K562 (cell line): ENCODE measurements around the gene BIRC5. TPM values are rescaled to one million over a fixed set of nuclear protein-coding genes. Genes with fewer than 3 reads are reported as not detected.

Source experiments
- CAMTA2 ChIP-seq: fragments of 250-450 bp; sonication (Bioruptor Pico); conservative IDR thresholded peaks from 2 replicates; pipeline ENCODE4 v1.5.1; 2022
- GATA2 ChIP-seq: sonication (generic); formaldehyde crosslinking; IDR thresholded peaks from 2 replicates; pipeline ENCODE4 v1.4.0; 2020; ENCODE audit warnings: mild to moderate bottlenecking, missing genetic modification reagents
- NCOR1 ChIP-seq: fragments of 450-650 bp; IDR thresholded peaks from 2 replicates; pipeline ENCODE4 v1.6.1; 2016; ENCODE audit warnings: mild to moderate bottlenecking, moderate library complexity
- PCBP2 ChIP-seq: fragments of 200-400 bp; formaldehyde crosslinking; IDR thresholded peaks from 2 replicates; pipeline ENCODE4 v1.6.1; 2018; ENCODE audit warnings: low read length, low read depth, mild to moderate bottlenecking, moderate library complexity; ENCODE audit not compliant: poor library complexity, severe bottlenecking
- SRSF9 ChIP-seq: fragments of 200-400 bp; formaldehyde crosslinking; IDR thresholded peaks from 2 replicates; pipeline ENCODE4 v1.6.1; 2017; ENCODE audit warnings: low read depth, low read length, borderline replicate concordance
- TEAD1 ChIP-seq, 2 experiments: fragments of 450-650 bp in 1 of 2; sonication (generic) in 1 of 2; formaldehyde crosslinking; IDR thresholded peaks; 2 replicates each; pipeline versions ENCODE4 v1.4.0 to v1.8.0; 2020 to 2022; ENCODE audit warnings: mild to moderate bottlenecking in 2 of 2, missing genetic modification reagents in 1 of 2
- TEAD2 ChIP-seq: fragments of 450-650 bp; IDR thresholded peaks from 2 replicates; pipeline ENCODE4 v1.6.1; 2016; ENCODE audit warnings: missing genetic modification characterization, control low read depth, missing compliant biosample characterization
- TSC22D4 ChIP-seq: fragments of 450-650 bp; IDR thresholded peaks from 2 replicates; pipeline ENCODE4 v1.6.1; 2016; ENCODE audit warnings: missing genetic modification characterization, missing biosample characterization, control low read depth
- ZNF121 ChIP-seq: sonication (generic); formaldehyde crosslinking; conservative IDR thresholded peaks from 2 replicates; pipeline ENCODE4 v1.8.0; 2022; ENCODE audit warnings: missing genetic modification reagents
- ZNF41 ChIP-seq: fragments of 250-450 bp; sonication (Bioruptor Pico); conservative IDR thresholded peaks from 2 replicates; pipeline ENCODE4 v1.4.0; 2020; ENCODE audit warnings: mild to moderate bottlenecking
- ZNF431 ChIP-seq: sonication (generic); formaldehyde crosslinking; IDR thresholded peaks from 2 replicates; pipeline ENCODE4 v1.8.0; 2022; ENCODE audit warnings: mild to moderate bottlenecking, missing genetic modification reagents
- polyA plus RNA-seq, 8 experiments: library from polyadenylated mRNA; depleted of rRNA in 4 of 8; stranded (reverse) in 5 of 8; unstranded in 3 of 8; fragments of >200 nt; fragmentation: Nextera tagmentation in 2 of 8; fragmentation: Illumina TruSeq in 1 of 8; extraction: Ambion mirVana in 2 of 8; extraction: Trizol in 1 of 8; gene quantifications; 2 replicates each; pipeline versions ENCODE4 v1.2.1 to v1.2.3, GENCODE V29; 2011 to 2014; ENCODE audit warnings: inconsistent platforms in 1 of 8, missing spikeins in 1 of 8
- total RNA-seq, 7 experiments: library from RNA; depleted of rRNA in 6 of 7; stranded (reverse); fragments of >200 nt in 6 of 7; fragmentation: Illumina TruSeq in 2 of 7; extraction: Trizol in 2 of 7; gene quantifications; 2 replicates each; pipeline versions ENCODE4 v1.2.1 to v1.2.3, GENCODE V29; 2011 to 2021; ENCODE audit warnings: low replicate concordance in 1 of 7
- TF ChIP-seq, protein P1 (sequence below), 2 experiments: IDR thresholded peaks; 2 replicates each; pipeline ENCODE4 v1.6.1; 2012; ENCODE audit warnings: improper control_type of control experiment in 2 of 2, low read depth in 2 of 2, low read length in 2 of 2, borderline replicate concordance in 1 of 2
- TF ChIP-seq, protein P2 (sequence below): sonication (generic); formaldehyde crosslinking; IDR thresholded peaks from 2 replicates; pipeline ENCODE4 v1.8.0; 2022; ENCODE audit warnings: mild to moderate bottlenecking, missing genetic modification reagents, borderline replicate concordance
- TF ChIP-seq, protein P3 (sequence below), 3 experiments: fragments of 200-800 bp in 1 of 3; fragments of 250-450 bp in 1 of 3; fragments of 450-650 bp in 1 of 3; sonication (Bioruptor Pico) in 1 of 3; sonication (Bioruptor generic) in 1 of 3; formaldehyde crosslinking in 1 of 3; IDR thresholded peaks; 2 replicates each; pipeline versions ENCODE4 v1.6.1 to v1.8.0; 2016 to 2022; ENCODE audit warnings: mild to moderate bottlenecking in 2 of 3, missing genetic modification characterization in 2 of 3, missing compliant biosample characterization in 1 of 3, moderate library complexity in 1 of 3
- TF ChIP-seq, protein P4 (sequence below): sonication (generic); formaldehyde crosslinking; IDR thresholded peaks from 2 replicates; pipeline ENCODE4 v1.8.0; 2022; ENCODE audit warnings: missing genetic modification reagents, mild to moderate bottlenecking, moderate library complexity, borderline replicate concordance

BIRC5 gene
- total and polyA plus RNA-seq, 9 of the 15 experiments (the other 6 are each of a cell fraction or from before 2014, with no cell fraction given) = 64.4 to 140 (median 101) TPM

DNA sequence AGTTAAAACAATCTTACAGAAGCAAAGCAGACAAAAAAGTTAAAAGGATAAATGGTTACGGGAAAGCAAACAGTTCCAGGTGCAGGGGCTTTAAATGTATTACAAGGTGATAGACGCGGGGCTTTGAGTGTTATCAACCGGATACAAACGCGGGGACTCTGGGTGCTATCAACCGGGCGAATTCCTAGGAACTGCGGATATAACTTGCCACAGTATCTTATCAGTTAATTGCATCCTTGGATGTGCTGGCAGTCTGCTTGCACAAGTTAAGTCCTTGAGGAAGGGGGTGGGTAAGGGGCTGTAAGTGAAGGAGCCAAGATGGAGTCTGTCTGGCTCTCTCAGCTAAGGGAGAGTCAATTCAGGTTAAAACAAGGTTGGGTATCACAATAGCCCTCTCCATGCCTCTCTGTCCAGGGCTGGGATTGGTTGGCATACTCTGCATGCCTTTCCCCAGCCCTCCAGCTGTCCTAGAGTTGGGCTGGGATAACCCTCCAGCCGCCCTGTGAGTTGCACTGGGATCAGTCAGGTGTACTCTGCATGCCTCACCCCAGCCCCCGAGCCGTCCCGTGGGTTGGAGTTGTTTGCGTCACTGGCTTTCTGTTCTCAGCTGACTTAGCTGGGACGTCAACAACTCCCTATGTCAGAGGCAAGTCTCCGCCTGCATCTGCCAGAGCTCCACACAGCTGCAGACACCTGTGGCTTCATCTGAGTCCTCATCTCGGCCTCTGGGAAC is 58.3 kb downstream of the BIRC5 start (continued):
- TF ChIP-seq, protein P1, sequence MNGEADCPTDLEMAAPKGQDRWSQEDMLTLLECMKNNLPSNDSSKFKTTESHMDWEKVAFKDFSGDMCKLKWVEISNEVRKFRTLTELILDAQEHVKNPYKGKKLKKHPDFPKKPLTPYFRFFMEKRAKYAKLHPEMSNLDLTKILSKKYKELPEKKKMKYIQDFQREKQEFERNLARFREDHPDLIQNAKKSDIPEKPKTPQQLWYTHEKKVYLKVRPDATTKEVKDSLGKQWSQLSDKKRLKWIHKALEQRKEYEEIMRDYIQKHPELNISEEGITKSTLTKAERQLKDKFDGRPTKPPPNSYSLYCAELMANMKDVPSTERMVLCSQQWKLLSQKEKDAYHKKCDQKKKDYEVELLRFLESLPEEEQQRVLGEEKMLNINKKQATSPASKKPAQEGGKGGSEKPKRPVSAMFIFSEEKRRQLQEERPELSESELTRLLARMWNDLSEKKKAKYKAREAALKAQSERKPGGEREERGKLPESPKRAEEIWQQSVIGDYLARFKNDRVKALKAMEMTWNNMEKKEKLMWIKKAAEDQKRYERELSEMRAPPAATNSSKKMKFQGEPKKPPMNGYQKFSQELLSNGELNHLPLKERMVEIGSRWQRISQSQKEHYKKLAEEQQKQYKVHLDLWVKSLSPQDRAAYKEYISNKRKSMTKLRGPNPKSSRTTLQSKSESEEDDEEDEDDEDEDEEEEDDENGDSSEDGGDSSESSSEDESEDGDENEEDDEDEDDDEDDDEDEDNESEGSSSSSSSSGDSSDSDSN (IDR thresholded peaks at IDR 0.05; ENCODE audit: borderline replicate concordance in 1 of 2, low read depth in 2 of 2, low read length in 2 of 2) = no peak
- TF ChIP-seq, protein P2, sequence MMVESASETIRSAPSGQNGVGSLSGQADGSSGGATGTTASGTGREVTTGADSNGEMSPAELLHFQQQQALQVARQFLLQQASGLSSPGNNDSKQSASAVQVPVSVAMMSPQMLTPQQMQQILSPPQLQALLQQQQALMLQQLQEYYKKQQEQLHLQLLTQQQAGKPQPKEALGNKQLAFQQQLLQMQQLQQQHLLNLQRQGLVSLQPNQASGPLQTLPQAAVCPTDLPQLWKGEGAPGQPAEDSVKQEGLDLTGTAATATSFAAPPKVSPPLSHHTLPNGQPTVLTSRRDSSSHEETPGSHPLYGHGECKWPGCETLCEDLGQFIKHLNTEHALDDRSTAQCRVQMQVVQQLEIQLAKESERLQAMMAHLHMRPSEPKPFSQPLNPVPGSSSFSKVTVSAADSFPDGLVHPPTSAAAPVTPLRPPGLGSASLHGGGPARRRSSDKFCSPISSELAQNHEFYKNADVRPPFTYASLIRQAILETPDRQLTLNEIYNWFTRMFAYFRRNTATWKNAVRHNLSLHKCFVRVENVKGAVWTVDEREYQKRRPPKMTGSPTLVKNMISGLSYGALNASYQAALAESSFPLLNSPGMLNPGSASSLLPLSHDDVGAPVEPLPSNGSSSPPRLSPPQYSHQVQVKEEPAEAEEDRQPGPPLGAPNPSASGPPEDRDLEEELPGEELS (CRISPR knock-in tag) = no peak
- TF ChIP-seq, protein P3, sequence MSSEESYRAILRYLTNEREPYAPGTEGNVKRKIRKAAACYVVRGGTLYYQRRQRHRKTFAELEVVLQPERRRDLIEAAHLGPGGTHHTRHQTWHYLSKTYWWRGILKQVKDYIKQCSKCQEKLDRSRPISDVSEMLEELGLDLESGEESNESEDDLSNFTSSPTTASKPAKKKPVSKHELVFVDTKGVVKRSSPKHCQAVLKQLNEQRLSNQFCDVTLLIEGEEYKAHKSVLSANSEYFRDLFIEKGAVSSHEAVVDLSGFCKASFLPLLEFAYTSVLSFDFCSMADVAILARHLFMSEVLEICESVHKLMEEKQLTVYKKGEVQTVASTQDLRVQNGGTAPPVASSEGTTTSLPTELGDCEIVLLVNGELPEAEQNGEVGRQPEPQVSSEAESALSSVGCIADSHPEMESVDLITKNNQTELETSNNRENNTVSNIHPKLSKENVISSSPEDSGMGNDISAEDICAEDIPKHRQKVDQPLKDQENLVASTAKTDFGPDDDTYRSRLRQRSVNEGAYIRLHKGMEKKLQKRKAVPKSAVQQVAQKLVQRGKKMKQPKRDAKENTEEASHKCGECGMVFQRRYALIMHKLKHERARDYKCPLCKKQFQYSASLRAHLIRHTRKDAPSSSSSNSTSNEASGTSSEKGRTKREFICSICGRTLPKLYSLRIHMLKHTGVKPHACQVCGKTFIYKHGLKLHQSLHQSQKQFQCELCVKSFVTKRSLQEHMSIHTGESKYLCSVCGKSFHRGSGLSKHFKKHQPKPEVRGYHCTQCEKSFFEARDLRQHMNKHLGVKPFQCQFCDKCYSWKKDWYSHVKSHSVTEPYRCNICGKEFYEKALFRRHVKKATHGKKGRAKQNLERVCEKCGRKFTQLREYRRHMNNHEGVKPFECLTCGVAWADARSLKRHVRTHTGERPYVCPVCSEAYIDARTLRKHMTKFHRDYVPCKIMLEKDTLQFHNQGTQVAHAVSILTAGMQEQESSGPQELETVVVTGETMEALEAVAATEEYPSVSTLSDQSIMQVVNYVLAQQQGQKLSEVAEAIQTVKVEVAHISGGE (CRISPR knock-in tag; IDR thresholded peaks at IDR 0.05) = peak in 1 of 3 experiments; percentile 91; a peak in 2 of 6 replicates
- TF ChIP-seq TEAD2 (tag) (peak; percentile 96), TSC22D4 (tag) (no peak), TEAD1 (CRISPR knock-in tag; IDR thresholded peaks at IDR 0.05) (peak; percentile 22 to 99; a peak in 3 of 4 replicates), CAMTA2 (CRISPR knock-in tag) (peak; percentile 99), ZNF431 (CRISPR knock-in tag) (no peak), GATA2 (CRISPR knock-in tag) (peak; percentile 58; the same call in 1 of the 2 replicates), ZNF41 (CRISPR knock-in tag) (peak; percentile 98), PCBP2 (no peak), ZNF121 (CRISPR knock-in tag) (no peak), NCOR1 (peak; percentile 96), SRSF9 (no peak)
- TF ChIP-seq, protein P4, sequence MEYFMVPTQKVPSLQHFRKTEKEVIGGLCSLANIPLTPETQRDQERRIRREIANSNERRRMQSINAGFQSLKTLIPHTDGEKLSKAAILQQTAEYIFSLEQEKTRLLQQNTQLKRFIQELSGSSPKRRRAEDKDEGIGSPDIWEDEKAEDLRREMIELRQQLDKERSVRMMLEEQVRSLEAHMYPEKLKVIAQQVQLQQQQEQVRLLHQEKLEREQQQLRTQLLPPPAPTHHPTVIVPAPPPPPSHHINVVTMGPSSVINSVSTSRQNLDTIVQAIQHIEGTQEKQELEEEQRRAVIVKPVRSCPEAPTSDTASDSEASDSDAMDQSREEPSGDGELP = peak; percentile 98
